Kidney (tissue), 22 donors: ENCODE results near the gene ROR2. TPM values are rescaled to one million over a fixed set of nuclear protein-coding genes. Genes with fewer than 3 reads are reported as not detected.

ENCODE experiments used
- DNase-seq, 5 donors: peaks; one replicate each; pipeline ENCODE4 v3.0.0-alpha.2; 2013 to 2020
- FAIRE-seq: peaks from 2 replicates; lab custom pipeline; 2012; peaks lifted over from hg19 to GRCh38; lab: Jason Lieb, UNC
- H3K27ac ChIP-seq, 2 donors: one replicate each; pipeline ENCODE4 v1.7.0; 2013; ENCODE audit warnings: low read depth in 2 of 2, low read length in 2 of 2, inconsistent platforms in 1 of 2
- H3K27me3 ChIP-seq: one replicate; pipeline ENCODE4 v1.7.1; 2013; ENCODE audit warnings: low read length, inconsistent platforms; ENCODE audit not compliant: control insufficient read depth, insufficient read depth
- H3K36me3 ChIP-seq, 3 donors: one replicate each; pipeline versions ENCODE4 v1.7.0 to v1.7.1; 2013; ENCODE audit warnings: low read length in 3 of 3, control low read depth in 1 of 3, inconsistent platforms in 1 of 3; ENCODE audit not compliant: insufficient read depth in 3 of 3, control insufficient read depth in 2 of 3
- H3K4me1 ChIP-seq, 3 donors: one replicate each; pipeline versions ENCODE4 v1.7.0 to v1.7.1; 2013; ENCODE audit warnings: low read length in 3 of 3, inconsistent platforms in 1 of 3, low read depth in 1 of 3; ENCODE audit not compliant: control insufficient read depth in 2 of 3, insufficient read depth in 2 of 3
- H3K4me3 ChIP-seq, 3 donors: one replicate each; pipeline versions ENCODE4 v1.7.0 to v1.8.1; 2013; ENCODE audit warnings: low read length in 3 of 3, control low read depth in 1 of 3, inconsistent platforms in 1 of 3
- H3K9ac ChIP-seq, 3 donors: one replicate each; pipeline versions ENCODE4 v1.7.0 to v1.7.1; 2013; ENCODE audit warnings: low read length in 3 of 3, control low read depth in 1 of 3, inconsistent platforms in 1 of 3
- H3K9me3 ChIP-seq, 3 donors: one replicate each; pipeline versions ENCODE4 v1.7.0 to v1.7.1; 2013; ENCODE audit warnings: low read length in 3 of 3, control low read depth in 1 of 3, inconsistent platforms in 1 of 3; ENCODE audit not compliant: control insufficient read depth in 2 of 3, insufficient read depth in 1 of 3
- CTCF ChIP-seq: IDR thresholded peaks from 3 replicates; pipeline ENCODE4 v1.5.1; 2012; ENCODE audit warnings: mild to moderate bottlenecking, moderate library complexity, borderline replicate concordance; ENCODE audit not compliant: insufficient read depth; ENCODE audit errors: extremely low read depth
- intact Hi-C: fragments of 100-400 bp; cut with DNase I; formaldehyde crosslinking; loops from one replicate; pipeline ENCODE4 v1.11.1; 2022
- long read RNA-seq, 10 donors: library from polyadenylated mRNA in 1 of 10; unstranded in 1 of 10; transcript quantifications; one replicate each; pipeline ENCODE4 v2.0.0 and lab custom pipeline, GENCODE V29; 2021 to 2026
- polyA plus RNA-seq: library from polyadenylated mRNA; stranded (reverse); fragments of 350-450 nt; fragmentation: Illumina TruSeq; extraction: RNeasy Lipid Tissue Mini Kit (QIAGEN cat#74804); gene quantifications from one replicate; pipeline ENCODE4 v1.2.3, GENCODE V29; 2014; ENCODE audit warnings: low read depth, low replicate concordance; ENCODE audit not compliant: insufficient read depth
- total RNA-seq: library from RNA; stranded (reverse); fragmentation: NEBNext Ultra II Directional; extraction: Animal tissue kit (Norgen Biotek cat#: 25700); gene quantifications from one replicate; pipeline ENCODE4 v1.2.1, GENCODE V29; 2021
- donor health status: control.
- donor health status: control.
- donor health status: control.
- donor health status: control.
- donor health status: control.
- donor health status: DM: yes; HTN: yes; CAD: no.
- donor health status: Normal renal cell carcinoma (clear cell type).

ROR2 gene
- total RNA-seq (5.7 TPM), polyA plus RNA-seq (1.5 TPM)
- long read RNA-seq, donor 1, full-length matches to known transcripts, result 2 of 2 reads
- long read RNA-seq, donor 1, partial matches to known transcripts, result 0 of 2 reads
- long read RNA-seq, donor 1, other reads (novel, unspliced or antisense), result 0 of 2 reads
- long read RNA-seq, donor 2, full-length matches to known transcripts, result 4 of 4 reads
- long read RNA-seq, donor 2, partial matches to known transcripts, result 0 of 4 reads
- long read RNA-seq, donor 2, other reads (novel, unspliced or antisense), result 0 of 4 reads
- long read RNA-seq, donor 3, full-length matches to known transcripts, result 1 of 1 reads
- long read RNA-seq, donor 3, partial matches to known transcripts, result 0 of 1 reads
- long read RNA-seq, donor 3, other reads (novel, unspliced or antisense), result 0 of 1 reads
- long read RNA-seq, donor 4, full-length matches to known transcripts, result 3 of 3 reads
- long read RNA-seq, donor 4, partial matches to known transcripts, result 0 of 3 reads
- long read RNA-seq, donor 4, other reads (novel, unspliced or antisense), result 0 of 3 reads
- long read RNA-seq, donor 5, result 0 reads
- long read RNA-seq, donor 6, result 0 reads
- long read RNA-seq, donor 7, full-length matches to known transcripts, result 1 of 6 reads
- long read RNA-seq, donor 7, partial matches to known transcripts, result 1 of 6 reads
- long read RNA-seq, donor 7, other reads (novel, unspliced or antisense), result 4 of 6 reads
- long read RNA-seq, donor 8, full-length matches to known transcripts, result 5 of 5 reads
- long read RNA-seq, donor 8, partial matches to known transcripts, result 0 of 5 reads
- long read RNA-seq, donor 8, other reads (novel, unspliced or antisense), result 0 of 5 reads
- long read RNA-seq, donor 9, full-length matches to known transcripts, result 1 of 1 reads
- long read RNA-seq, donor 9, partial matches to known transcripts, result 0 of 1 reads
- long read RNA-seq, donor 9, other reads (novel, unspliced or antisense), result 0 of 1 reads
- long read RNA-seq, donor 10, full-length matches to known transcripts, result 1 of 1 reads
- long read RNA-seq, donor 10, partial matches to known transcripts, result 0 of 1 reads
- long read RNA-seq, donor 10, other reads (novel, unspliced or antisense), result 0 of 1 reads

- Histone ChIP-seq H3K9me3 (peaks cover 0 to 5% (median 2%) of the 10 kb centered on the region in 3 donors), H3K4me3 (peak within 1 kb of the TSS in 2 of 3 donors; percentile 39 to 69), H3K4me1 (peaks cover 0 to 3% (median 2%) of the 10 kb centered on the region in 3 donors), H3K27ac (no peak within 1 kb of the TSS), H3K27me3 (no peaks in the 10 kb centered on the region), H3K9ac (peak within 1 kb of the TSS in 1 of 3 donors; percentile 27), H3K36me3 (no peaks in the 10 kb centered on the region)
- DNase-seq (peak; percentile 87 to 95 (median 89)), FAIRE-seq (no peak)
- peak; percentile 51 for TF ChIP-seq CTCF
- intact Hi-C loops, result no loop called here
These were observed at the start of gene ROR2 for GRCh38 chr9:91949946-91950664. ROR2 (minus strand) TSS chr9:91950228.

GRCh38 chr9:91995000-91995655, 45.1 kb upstream of the ROR2 start:
- FAIRE-seq (no peak), DNase-seq (no peak)
- Histone ChIP-seq H3K4me3 (no peak overlapping the region), H3K27me3 (no peaks in the 10 kb centered on the region), H3K36me3 (no peaks in the 10 kb centered on the region), H3K27ac (no peak overlapping the region), H3K9ac (no peak overlapping the region), H3K9me3 (no peaks in the 10 kb centered on the region), H3K4me1 (no peaks in the 10 kb centered on the region)
- no peak for TF ChIP-seq CTCF
- intact Hi-C loops, result no loop called here

- DNase-seq (no peak), FAIRE-seq (no peak)
- no peaks in the 10 kb centered on the region for H3K36me3 ChIP-seq
- no peaks in the 10 kb centered on the region for H3K27me3 ChIP-seq
- no peak overlapping the region for H3K27ac ChIP-seq
- no peak overlapping the region for H3K4me3 ChIP-seq
- TF ChIP-seq CTCF, result no peak
- no peak overlapping the region for H3K9ac ChIP-seq
- no peaks in the 10 kb centered on the region for H3K9me3 ChIP-seq
- intact Hi-C loops, result no loop called here
- no peaks in the 10 kb centered on the region for H3K4me1 ChIP-seq
These were observed 44.4 kb upstream of the ROR2 start for GRCh38 chr9:91994422-91994821.
